ENCODE measurements around the gene C1orf116.

- TF ChIP-seq, protein P1, sequence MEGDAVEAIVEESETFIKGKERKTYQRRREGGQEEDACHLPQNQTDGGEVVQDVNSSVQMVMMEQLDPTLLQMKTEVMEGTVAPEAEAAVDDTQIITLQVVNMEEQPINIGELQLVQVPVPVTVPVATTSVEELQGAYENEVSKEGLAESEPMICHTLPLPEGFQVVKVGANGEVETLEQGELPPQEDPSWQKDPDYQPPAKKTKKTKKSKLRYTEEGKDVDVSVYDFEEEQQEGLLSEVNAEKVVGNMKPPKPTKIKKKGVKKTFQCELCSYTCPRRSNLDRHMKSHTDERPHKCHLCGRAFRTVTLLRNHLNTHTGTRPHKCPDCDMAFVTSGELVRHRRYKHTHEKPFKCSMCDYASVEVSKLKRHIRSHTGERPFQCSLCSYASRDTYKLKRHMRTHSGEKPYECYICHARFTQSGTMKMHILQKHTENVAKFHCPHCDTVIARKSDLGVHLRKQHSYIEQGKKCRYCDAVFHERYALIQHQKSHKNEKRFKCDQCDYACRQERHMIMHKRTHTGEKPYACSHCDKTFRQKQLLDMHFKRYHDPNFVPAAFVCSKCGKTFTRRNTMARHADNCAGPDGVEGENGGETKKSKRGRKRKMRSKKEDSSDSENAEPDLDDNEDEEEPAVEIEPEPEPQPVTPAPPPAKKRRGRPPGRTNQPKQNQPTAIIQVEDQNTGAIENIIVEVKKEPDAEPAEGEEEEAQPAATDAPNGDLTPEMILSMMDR (IDR thresholded peaks at IDR 0.05) = no peak
- TF ChIP-seq POLR2AphosphoS5 (IDR thresholded peaks at IDR 0.05) = peak in 1 of 3 donors; percentile 33
- no peak for TF ChIP-seq POLR2A (IDR thresholded peaks at IDR 0.05)
- TF ChIP-seq EP300 (IDR thresholded peaks at IDR 0.05) = no peak
These were observed 25.1 kb downstream of the C1orf116 start for GRCh38 chr1:207007352-207008033.

All from stomach (tissue), 4 donors.